ENCODE results near the gene INPP5D.

Gene INPP5D

GRCh38 chr2:233208382-233209116, 148.4 kb downstream of the INPP5D start:
- Histone ChIP-seq H3K4me3 (no peak overlapping the region), H3K9me3 (0 out of 2 replicates have a peak, but pooled peaks cover under 1% of the 10 kb centered on the region), H3K4me2 (peak overlapping the region; percentile 36), H3K27ac (peak overlapping the region; percentile 59), H4K20me1 (peaks cover 41% of the 10 kb centered on the region), H3K36me3 (peaks cover 75% of the 10 kb centered on the region), H3K27me3 (no peaks in the 10 kb centered on the region), H3K4me1 (peaks cover 28% of the 10 kb centered on the region), H3K9ac (no peak overlapping the region)
- no peak for TF ChIP-seq Cebpa-rat (IDR thresholded peaks at IDR 0.05)

GRCh38 chr2:233209117-233209532, 149.0 kb downstream of the INPP5D start:
- peaks cover 26% of the 10 kb centered on the region for H3K4me1 ChIP-seq

GRCh38 chr2:233209533-233210171, 149.5 kb downstream of the INPP5D start:
- H3K9ac ChIP-seq, result no peak overlapping the region
- no peak overlapping the region for H3K4me2 ChIP-seq
- TF ChIP-seq Cebpa-rat (IDR thresholded peaks at IDR 0.05), result no peak
- no peak overlapping the region for H3K27ac ChIP-seq
- peaks cover 30% of the 10 kb centered on the region for H4K20me1 ChIP-seq
- peaks cover 64% of the 10 kb centered on the region for H3K36me3 ChIP-seq
- no peaks in the 10 kb centered on the region for H3K9me3 ChIP-seq
- peaks cover 26% of the 10 kb centered on the region for H3K4me1 ChIP-seq
- no peak overlapping the region for H3K4me3 ChIP-seq
- no peaks in the 10 kb centered on the region for H3K27me3 ChIP-seq

More at GRCh38 chr2:233209117-233209532, 149.0 kb downstream of the INPP5D start:
- no peak overlapping the region for H3K4me3 ChIP-seq
- H3K27ac ChIP-seq, result no peak overlapping the region
- no peak overlapping the region for H3K4me2 ChIP-seq
- H3K9ac ChIP-seq, result no peak overlapping the region
- peaks cover 35% of the 10 kb centered on the region for H4K20me1 ChIP-seq
- no peaks in the 10 kb centered on the region for H3K9me3 ChIP-seq
- TF ChIP-seq Cebpa-rat (IDR thresholded peaks at IDR 0.05), result no peak
- peaks cover 69% of the 10 kb centered on the region for H3K36me3 ChIP-seq
- no peaks in the 10 kb centered on the region for H3K27me3 ChIP-seq

GRCh38 chr2:233210281-233210680, 150.1 kb downstream of the INPP5D start:
- H3K27ac ChIP-seq, result no peak overlapping the region
- no peak for TF ChIP-seq Cebpa-rat (IDR thresholded peaks at IDR 0.05)

GRCh38 chr2:233210843-233211547, 150.9 kb downstream of the INPP5D start:
- H3K4me3 ChIP-seq, result no peak overlapping the region
- no peaks in the 10 kb centered on the region for H3K9me3 ChIP-seq
- peaks cover 30% of the 10 kb centered on the region for H4K20me1 ChIP-seq
- no peak for TF ChIP-seq Cebpa-rat (IDR thresholded peaks at IDR 0.05)
- H3K4me2 ChIP-seq, result no peak overlapping the region
- peaks cover 26% of the 10 kb centered on the region for H3K4me1 ChIP-seq
- no peak overlapping the region for H3K9ac ChIP-seq
- no peaks in the 10 kb centered on the region for H3K27me3 ChIP-seq
- H3K27ac ChIP-seq, result no peak overlapping the region
- H3K36me3 ChIP-seq, result peaks cover 51% of the 10 kb centered on the region

More at GRCh38 chr2:233210281-233210680, 150.1 kb downstream of the INPP5D start:
- H3K27me3 ChIP-seq, result no peaks in the 10 kb centered on the region
- no peak overlapping the region for H3K9ac ChIP-seq
- no peak overlapping the region for H3K4me2 ChIP-seq
- H3K36me3 ChIP-seq, result peaks cover 58% of the 10 kb centered on the region
- H4K20me1 ChIP-seq, result peaks cover 30% of the 10 kb centered on the region
- H3K4me3 ChIP-seq, result no peak overlapping the region
- peaks cover 26% of the 10 kb centered on the region for H3K4me1 ChIP-seq
- H3K9me3 ChIP-seq, result no peaks in the 10 kb centered on the region

- H3K4me1 ChIP-seq, result peaks cover 26% of the 10 kb centered on the region
- H3K36me3 ChIP-seq, result peaks cover 45% of the 10 kb centered on the region
- no peak overlapping the region for H3K27ac ChIP-seq
- H4K20me1 ChIP-seq, result peaks cover 26% of the 10 kb centered on the region
- H3K4me3 ChIP-seq, result no peak overlapping the region
- TF ChIP-seq Cebpa-rat (IDR thresholded peaks at IDR 0.05), result no peak
- no peak overlapping the region for H3K9ac ChIP-seq
- no peaks in the 10 kb centered on the region for H3K27me3 ChIP-seq
- no peak overlapping the region for H3K4me2 ChIP-seq
- H3K9me3 ChIP-seq, result no peaks in the 10 kb centered on the region
Measured at GRCh38 chr2:233211548-233211895, 151.4 kb downstream of the INPP5D start.

- Histone ChIP-seq H3K36me3 (peaks cover 30% of the 10 kb centered on the region), H3K4me1 (peaks cover 11% of the 10 kb centered on the region), H3K9me3 (no peaks in the 10 kb centered on the region), H3K4me2 (no peak overlapping the region), H3K9ac (no peak overlapping the region), H3K4me3 (no peak overlapping the region), H3K27ac (no peak overlapping the region), H3K27me3 (no peaks in the 10 kb centered on the region), H4K20me1 (peaks cover 11% of the 10 kb centered on the region; the same call in 1 of the 2 replicates)
- TF ChIP-seq Cebpa-rat (IDR thresholded peaks at IDR 0.05), result no peak
Measured at GRCh38 chr2:233213011-233213410, 152.9 kb downstream of the INPP5D start.

- Histone ChIP-seq H3K9ac (no peak overlapping the region), H3K9me3 (no peaks in the 10 kb centered on the region), H3K4me2 (no peak overlapping the region), H3K27ac (no peak overlapping the region), H3K27me3 (no peaks in the 10 kb centered on the region), H3K4me1 (peaks cover 2% of the 10 kb centered on the region), H3K36me3 (peaks cover 21% of the 10 kb centered on the region), H3K4me3 (no peak overlapping the region), H4K20me1 (peaks cover 2% of the 10 kb centered on the region; the same call in 1 of the 2 replicates)
- TF ChIP-seq Cebpa-rat (IDR thresholded peaks at IDR 0.05), result no peak
Measured at GRCh38 chr2:233213975-233214374, 153.8 kb downstream of the INPP5D start.

GRCh38 chr2:233217892-233218377, 157.8 kb downstream of the INPP5D start:
- TF ChIP-seq Cebpa-rat (IDR thresholded peaks at IDR 0.05), result no peak
- Histone ChIP-seq H3K27me3 (no peaks in the 10 kb centered on the region), H3K9ac (no peak overlapping the region), H3K27ac (no peak overlapping the region), H3K36me3 (no peaks in the 10 kb centered on the region), H3K4me2 (no peak overlapping the region), H3K4me3 (no peak overlapping the region), H3K9me3 (no peaks in the 10 kb centered on the region), H4K20me1 (no peaks in the 10 kb centered on the region), H3K4me1 (no peaks in the 10 kb centered on the region)
